Measurements from ENCODE around the gene ANO1.

Gene ANO1

GRCh38 chr11:70092959-70093715, 15.0 kb downstream of the ANO1 start:
- no peak for DNase-seq (ENCODE audit: extremely low read depth in 1 of 2, low read depth in 1 of 2)

GRCh38 chr11:70095541-70096252, 17.6 kb downstream of the ANO1 start:
- DNase-seq (ENCODE audit: extremely low read depth in 1 of 2, low read depth in 1 of 2): no peak

- DNase-seq (ENCODE audit: extremely low read depth in 1 of 2, low read depth in 1 of 2): no peak
Observed at GRCh38 chr11:70097783-70098563, 19.9 kb downstream of the ANO1 start.

- no peak for DNase-seq (ENCODE audit: extremely low read depth in 1 of 2, low read depth in 1 of 2)
Observed at GRCh38 chr11:70098936-70099335, 20.8 kb downstream of the ANO1 start.

GRCh38 chr11:70099578-70100279, 21.6 kb downstream of the ANO1 start:
- DNase-seq (ENCODE audit: extremely low read depth in 1 of 2, low read depth in 1 of 2): no peak

GRCh38 chr11:70100280-70100603, 22.1 kb downstream of the ANO1 start:
- DNase-seq (ENCODE audit: extremely low read depth in 1 of 2, low read depth in 1 of 2): no peak

GRCh38 chr11:70100791-70101190, 22.7 kb downstream of the ANO1 start:
- no peak for DNase-seq (ENCODE audit: extremely low read depth in 1 of 2, low read depth in 1 of 2)

- no peak for DNase-seq (ENCODE audit: extremely low read depth in 1 of 2, low read depth in 1 of 2)
Observed at GRCh38 chr11:70103256-70103975, 25.3 kb downstream of the ANO1 start.

GRCh38 chr11:70104419-70104818, 26.3 kb downstream of the ANO1 start:
- DNase-seq (ENCODE audit: extremely low read depth in 1 of 2, low read depth in 1 of 2): no peak

GRCh38 chr11:70104961-70105360, 26.8 kb downstream of the ANO1 start:
- no peak for DNase-seq (ENCODE audit: extremely low read depth in 1 of 2, low read depth in 1 of 2)

- DNase-seq (ENCODE audit: extremely low read depth in 1 of 2, low read depth in 1 of 2): no peak
Observed at GRCh38 chr11:70105369-70105754, 27.2 kb downstream of the ANO1 start.

GRCh38 chr11:70105755-70106571, 27.8 kb downstream of the ANO1 start:
- DNase-seq (ENCODE audit: extremely low read depth in 1 of 2, low read depth in 1 of 2): no peak

- DNase-seq (ENCODE audit: extremely low read depth in 1 of 2, low read depth in 1 of 2): no peak
Observed at GRCh38 chr11:70106757-70107156, 28.6 kb downstream of the ANO1 start.

- no peak for DNase-seq (ENCODE audit: extremely low read depth in 1 of 2, low read depth in 1 of 2)
Observed at GRCh38 chr11:70107191-70107590, 29.1 kb downstream of the ANO1 start.

GRCh38 chr11:70107756-70108155, 29.6 kb downstream of the ANO1 start:
- DNase-seq (ENCODE audit: extremely low read depth in 1 of 2, low read depth in 1 of 2): no peak

GRCh38 chr11:70108250-70108649, 30.1 kb downstream of the ANO1 start:
- no peak for DNase-seq (ENCODE audit: extremely low read depth in 1 of 2, low read depth in 1 of 2)

- no peak for DNase-seq (ENCODE audit: extremely low read depth in 1 of 2, low read depth in 1 of 2)
Observed at GRCh38 chr11:70109006-70109405, 30.9 kb downstream of the ANO1 start.

GRCh38 chr11:70109903-70110302, 31.8 kb downstream of the ANO1 start:
- no peak for DNase-seq (ENCODE audit: extremely low read depth in 1 of 2, low read depth in 1 of 2)

- DNase-seq (ENCODE audit: extremely low read depth in 1 of 2, low read depth in 1 of 2): no peak
Observed at GRCh38 chr11:70110538-70111055, 32.5 kb downstream of the ANO1 start.

Data from stimulated activated CD8-positive, alpha-beta memory T cell treated with anti-CD3 and anti-CD28 coated beads, Interleukin-7, amount 100 ng/mL, for 48 hours (primary cell).